ENCODE measurements around the gene TMEFF2. TPM values are rescaled to one million over a fixed set of nuclear protein-coding genes. Genes with fewer than 3 reads are reported as not detected.
"Not testable (repeated sequence)": the region's sequence is repeated elsewhere in the genome, so short reads cannot be mapped to it uniquely, and the experiment has no call there.

TMEFF2 gene
- total RNA-seq, 1 donor from 2014 or later, result not detected

- peak in 1 of 2 donors; percentile 64 for DNase-seq (ENCODE audit: low read depth in 2 of 2)
Measured at GRCh38 chr2:191933307-191934105, 261.2 kb downstream of the TMEFF2 start.

GRCh38 chr2:191932286-191932685 is 262.4 kb downstream of the TMEFF2 start:
- DNase-seq (ENCODE audit: low read depth in 2 of 2), result no peak

- DNase-seq (ENCODE audit: low read depth in 2 of 2), result no peak
Measured at GRCh38 chr2:191931329-191931728, 263.4 kb downstream of the TMEFF2 start.

- DNase-seq (ENCODE audit: low read depth in 2 of 2), result no peak
Measured at GRCh38 chr2:191930205-191930604, 264.5 kb downstream of the TMEFF2 start.

GRCh38 chr2:191929288-191929687 is 265.4 kb downstream of the TMEFF2 start:
- peak; percentile 95 to 99 for DNase-seq (ENCODE audit: low read depth in 2 of 2)

- DNase-seq (ENCODE audit: low read depth in 2 of 2), result peak in 1 of 2 donors; percentile 68
Measured at GRCh38 chr2:191927991-191928390, 266.7 kb downstream of the TMEFF2 start.

GRCh38 chr2:191927319-191927867 is 267.3 kb downstream of the TMEFF2 start:
- DNase-seq (ENCODE audit: low read depth in 2 of 2), result peak; percentile 79 to 100

- DNase-seq (ENCODE audit: low read depth in 2 of 2), result peak in 1 of 2 donors; percentile 10
Measured at GRCh38 chr2:191926671-191927070, 268.1 kb downstream of the TMEFF2 start.

- no peak for DNase-seq (ENCODE audit: low read depth in 2 of 2)
Measured at GRCh38 chr2:191923652-191923997, 271.1 kb downstream of the TMEFF2 start.

GRCh38 chr2:191922736-191923651 is 271.7 kb downstream of the TMEFF2 start:
- no peak for DNase-seq (ENCODE audit: low read depth in 2 of 2)

- DNase-seq (ENCODE audit: low read depth in 2 of 2), result not testable (repeated sequence)
Measured at GRCh38 chr2:191921650-191922049, 273.1 kb downstream of the TMEFF2 start.

- DNase-seq (ENCODE audit: low read depth in 2 of 2), result no peak
Measured at GRCh38 chr2:191920502-191920901, 274.2 kb downstream of the TMEFF2 start.

GRCh38 chr2:191917967-191918651 is 276.6 kb downstream of the TMEFF2 start:
- peak in 1 of 2 donors; percentile 39 for DNase-seq (ENCODE audit: low read depth in 2 of 2)

- DNase-seq (ENCODE audit: low read depth in 2 of 2), result peak in 1 of 2 donors; percentile 73
Measured at GRCh38 chr2:191917430-191917881, 277.3 kb downstream of the TMEFF2 start.

- no peak for DNase-seq (ENCODE audit: low read depth in 2 of 2)
Measured at GRCh38 chr2:191916826-191917225, 277.9 kb downstream of the TMEFF2 start.

GRCh38 chr2:191915750-191916149 is 279.0 kb downstream of the TMEFF2 start:
- no peak for DNase-seq (ENCODE audit: low read depth in 2 of 2)

GRCh38 chr2:191913796-191914195 is 280.9 kb downstream of the TMEFF2 start:
- no peak for DNase-seq (ENCODE audit: low read depth in 2 of 2)

- DNase-seq (ENCODE audit: low read depth in 2 of 2), result no peak
Measured at GRCh38 chr2:191912764-191913163, 282.0 kb downstream of the TMEFF2 start.

GRCh38 chr2:191910518-191910917 is 284.2 kb downstream of the TMEFF2 start:
- peak; percentile 66 to 82 for DNase-seq (ENCODE audit: low read depth in 2 of 2)

GRCh38 chr2:191908874-191909273 is 285.9 kb downstream of the TMEFF2 start:
- DNase-seq (ENCODE audit: low read depth in 2 of 2), result no peak

- DNase-seq (ENCODE audit: low read depth in 2 of 2), result peak; percentile 73 to 83
Measured at GRCh38 chr2:191907545-191907944, 287.2 kb downstream of the TMEFF2 start.
